HG03108 (cell line): ENCODE results near the gene GSTA4.

Experiments
- ATAC-seq: cut with Tn5 transposase; IDR thresholded peaks from one replicate; pipeline ENCODE4 v1.9.1; 2021; ENCODE audit warnings: moderate library complexity; ENCODE audit not compliant: unreplicated experiment

GSTA4 gene, protein sequence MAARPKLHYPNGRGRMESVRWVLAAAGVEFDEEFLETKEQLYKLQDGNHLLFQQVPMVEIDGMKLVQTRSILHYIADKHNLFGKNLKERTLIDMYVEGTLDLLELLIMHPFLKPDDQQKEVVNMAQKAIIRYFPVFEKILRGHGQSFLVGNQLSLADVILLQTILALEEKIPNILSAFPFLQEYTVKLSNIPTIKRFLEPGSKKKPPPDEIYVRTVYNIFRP

GRCh38 chr6:52995089-52995912, at the start of gene GSTA4:
Gene GSTA4, minus strand, starts transcription at chr6:52995284. Its CDS starts 1,041 bp downstream, at chr6:52994243.
- peak; percentile 99 for ATAC-seq

DNA sequence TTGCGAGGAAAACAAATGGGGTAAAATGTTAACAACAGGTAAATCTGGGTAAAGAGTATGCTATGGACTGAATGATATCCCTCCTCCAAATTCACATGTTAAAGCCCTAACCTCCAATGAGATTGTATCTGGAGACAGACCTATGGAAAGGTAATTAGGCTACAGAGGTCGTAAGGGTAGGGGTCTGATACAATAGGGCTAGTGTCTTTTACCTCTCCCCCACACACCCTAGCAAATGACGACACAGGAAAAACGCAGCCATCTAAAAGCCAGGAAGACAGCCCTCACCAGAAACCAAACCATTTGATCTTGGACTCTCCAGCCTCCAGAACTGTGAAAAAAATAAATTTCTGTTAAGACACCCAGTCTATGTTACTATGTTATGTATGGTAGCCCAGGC, 49.5 kb upstream of the GSTA4 start:
- no peak for ATAC-seq

DNA sequence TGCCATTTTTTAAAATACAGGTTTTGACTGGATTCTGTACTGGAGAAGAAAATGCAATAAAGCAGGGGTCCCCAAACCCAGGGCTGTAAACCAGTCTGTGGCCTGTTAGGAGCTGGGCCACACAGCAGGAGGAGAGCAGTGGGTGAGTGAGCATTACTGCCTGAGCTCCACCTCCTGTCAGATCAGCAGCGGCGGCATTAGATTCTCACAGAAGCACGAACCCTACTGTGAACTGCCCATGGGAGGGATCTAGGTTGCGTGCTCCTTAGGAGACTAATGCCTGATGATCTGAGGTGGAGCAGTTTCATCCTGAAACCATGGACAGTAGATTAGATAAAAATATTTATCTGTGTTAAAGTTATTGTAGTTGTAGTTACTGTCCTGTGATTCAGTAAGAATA, 49.0 kb upstream of the GSTA4 start:
- no peak for ATAC-seq

GRCh38 chr6:53043581-53043980, 48.5 kb upstream of the GSTA4 start:
- no peak for ATAC-seq

- ATAC-seq, result no peak
These were observed 47.0 kb upstream of the GSTA4 start for GRCh38 chr6:53042112-53042511.

DNA sequence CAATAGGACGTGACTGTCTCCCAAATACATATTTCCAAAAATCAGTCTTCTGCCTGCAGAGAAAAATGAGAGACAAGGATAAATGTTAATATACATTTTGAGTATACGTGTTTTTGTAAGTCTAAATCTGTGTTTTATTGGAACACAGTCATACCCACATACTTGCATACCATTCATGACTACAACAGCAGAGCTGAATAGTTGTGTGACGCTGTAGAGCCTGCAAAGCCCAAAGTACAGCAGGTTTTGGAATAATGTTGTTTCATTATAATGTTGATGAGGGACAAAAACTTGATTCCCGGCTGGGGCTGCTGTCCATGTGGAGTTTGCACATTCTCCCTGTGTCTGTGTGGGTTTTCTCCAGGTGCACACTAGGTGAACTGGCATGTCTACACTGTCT, 46.3 kb upstream of the GSTA4 start:
- no peak for ATAC-seq

DNA sequence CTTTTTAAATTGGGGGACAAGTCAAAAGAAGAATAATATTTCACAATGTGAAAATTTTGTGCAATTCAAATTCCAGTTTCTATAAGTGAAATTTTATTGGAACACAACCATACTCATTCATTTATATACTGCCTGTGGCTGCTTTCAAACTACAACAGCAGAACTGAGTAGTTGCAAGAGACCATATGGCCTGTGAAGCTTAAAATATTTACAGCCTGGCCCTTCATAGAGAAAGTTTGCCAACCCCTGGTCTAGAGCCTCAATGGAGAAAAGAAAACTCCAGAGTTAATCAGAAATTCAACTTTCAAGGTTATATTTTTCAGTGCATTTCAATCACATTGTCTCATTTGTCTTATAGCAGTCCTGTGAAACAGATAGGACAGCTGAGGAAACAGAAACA, 43.5 kb upstream of the GSTA4 start:
- no peak for ATAC-seq

GRCh38 chr6:53038141-53038540, 43.1 kb upstream of the GSTA4 start:
- no peak for ATAC-seq

DNA sequence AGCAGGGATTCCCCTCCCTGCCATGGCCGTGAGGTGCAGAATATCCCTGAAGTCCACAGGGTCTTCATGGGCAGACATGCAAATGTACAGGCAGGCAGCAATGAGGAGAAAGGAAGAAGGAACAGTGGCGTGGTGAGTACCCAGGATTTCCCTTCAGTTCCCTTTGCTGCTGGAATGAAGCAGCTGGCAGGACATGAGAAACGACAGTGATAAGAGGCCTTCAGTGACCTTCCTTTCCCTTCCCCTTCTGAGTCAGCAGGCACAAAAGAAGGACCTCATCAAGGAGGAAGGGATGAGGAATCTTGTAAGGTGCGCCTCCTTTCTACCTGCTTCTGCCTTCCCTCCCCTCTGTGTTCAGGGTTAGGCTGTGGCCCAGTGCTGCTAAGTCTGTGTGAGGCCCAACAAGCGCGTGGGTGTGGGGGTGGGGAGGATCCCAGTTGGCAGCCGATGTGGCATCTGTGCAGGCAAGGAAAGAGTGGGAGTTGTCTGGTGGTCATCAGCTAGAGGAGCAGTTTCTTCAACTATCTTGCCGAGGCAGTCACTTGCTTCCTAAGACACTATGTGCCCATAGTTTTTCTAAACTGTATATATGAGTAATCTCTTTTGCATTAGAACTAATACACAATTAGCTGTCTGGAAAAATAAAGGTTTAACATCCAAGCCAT, 40.6 kb upstream of the GSTA4 start:
- ATAC-seq, result no peak

DNA sequence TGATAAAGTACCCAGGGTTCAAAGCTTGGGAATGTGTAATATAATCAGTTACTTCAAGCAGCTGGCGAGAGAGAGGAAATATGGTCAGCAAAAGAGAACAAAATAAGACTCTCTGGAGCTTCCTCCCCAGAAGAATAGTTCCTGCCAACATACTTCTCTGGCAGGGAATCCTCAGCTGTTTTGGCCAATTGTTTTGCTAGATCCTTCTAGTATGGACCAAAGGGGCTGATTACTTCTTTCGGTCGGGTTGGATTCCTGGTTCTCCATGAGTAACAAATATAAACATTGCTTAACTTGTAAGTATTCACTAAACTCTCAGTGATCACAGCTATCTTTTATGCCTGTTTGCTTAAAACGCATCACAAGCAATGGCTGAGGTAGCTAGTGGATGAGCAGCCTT, 38.7 kb upstream of the GSTA4 start:
- ATAC-seq, result no peak

- no peak for ATAC-seq
These were observed 37.8 kb upstream of the GSTA4 start for GRCh38 chr6:53032849-53033248.

DNA sequence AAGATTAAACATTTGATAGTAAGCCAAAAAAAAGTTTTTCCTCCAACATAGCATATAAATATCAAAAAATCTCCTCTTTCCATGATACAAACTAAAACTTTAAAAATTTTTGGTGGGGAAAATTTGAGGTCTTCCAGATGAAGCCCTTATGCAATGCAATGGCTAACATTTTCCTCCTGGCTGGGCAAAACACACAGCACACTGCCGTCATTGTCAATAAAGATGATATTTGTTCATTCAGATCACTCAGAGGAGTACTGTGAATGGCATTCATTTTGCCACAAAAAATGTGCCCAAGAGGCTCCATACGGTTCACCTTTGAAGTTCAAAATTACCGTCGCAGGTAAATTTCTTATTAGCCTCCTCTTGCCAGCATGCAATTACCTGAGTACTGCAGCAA, 36.2 kb upstream of the GSTA4 start:
- no peak for ATAC-seq

- no peak for ATAC-seq
These were observed 34.7 kb upstream of the GSTA4 start for GRCh38 chr6:53029761-53030160.

DNA sequence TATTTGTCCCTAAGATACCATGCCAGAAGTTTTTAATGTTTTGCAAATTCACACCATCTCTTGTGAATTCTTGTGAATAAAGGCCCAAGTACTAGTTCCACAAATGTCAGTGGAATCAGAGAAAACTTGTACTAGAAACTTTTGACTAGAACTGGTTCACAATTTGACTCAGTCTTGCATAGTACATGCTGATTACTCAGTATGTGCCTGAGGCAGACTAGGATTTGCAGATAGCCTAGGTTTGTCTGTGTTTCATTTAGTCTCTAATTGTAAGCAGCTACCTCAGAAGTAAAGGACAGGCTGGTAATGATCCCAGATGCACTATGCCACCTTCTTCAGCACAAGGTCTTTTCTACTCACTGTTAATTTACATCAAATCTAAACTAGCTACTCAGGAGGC, 34.2 kb upstream of the GSTA4 start:
- ATAC-seq, result no peak

- ATAC-seq, result no peak
These were observed 33.4 kb upstream of the GSTA4 start for GRCh38 chr6:53028467-53028866.

DNA sequence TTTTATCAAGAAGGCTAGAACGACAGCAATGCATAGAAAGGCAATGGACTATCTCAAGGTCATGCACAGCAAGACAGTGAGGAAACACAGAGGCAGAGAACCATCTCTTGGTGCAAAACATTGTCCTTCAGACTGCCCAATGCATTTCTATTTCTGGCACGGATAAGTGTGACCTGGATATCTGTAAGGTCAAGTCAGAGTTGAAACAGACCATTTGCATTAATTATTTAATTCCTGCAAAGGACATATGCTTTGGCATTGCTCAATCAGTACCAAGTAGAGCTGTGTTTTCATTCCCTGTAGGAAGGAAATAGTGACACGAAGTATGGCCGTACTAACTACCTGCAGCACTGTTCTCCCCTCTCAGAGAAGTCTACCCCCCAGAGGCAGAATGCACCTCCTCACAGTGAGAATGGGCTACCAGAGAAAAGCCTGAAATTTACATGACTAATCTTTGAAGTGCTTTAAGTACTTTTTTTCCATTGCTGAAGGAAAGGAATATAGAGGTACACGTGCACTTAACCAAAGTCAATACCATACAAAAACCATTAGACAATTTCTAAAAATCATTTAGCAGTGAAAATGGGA, 32.1 kb upstream of the GSTA4 start:
- no peak for ATAC-seq

DNA sequence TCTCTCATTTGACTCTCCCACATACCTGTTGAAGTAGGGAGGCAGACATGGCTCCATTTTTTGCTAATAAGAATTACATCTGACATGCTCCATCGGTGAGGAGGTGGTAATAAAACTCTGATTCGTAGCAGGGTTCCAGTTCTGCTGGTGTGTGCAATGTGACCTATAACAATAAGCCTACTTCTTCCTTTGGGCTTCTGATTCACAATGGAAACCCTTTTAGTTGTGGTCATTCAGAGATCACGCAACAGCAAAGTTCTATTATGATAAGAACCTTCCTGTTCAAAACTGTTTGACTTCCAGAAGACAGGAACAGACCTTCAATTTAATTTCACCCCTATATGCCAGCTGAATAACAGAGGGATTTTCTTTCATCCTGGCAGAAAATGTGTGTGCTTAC, 31.4 kb upstream of the GSTA4 start:
- no peak for ATAC-seq

- ATAC-seq, result no peak
These were observed 28.2 kb upstream of the GSTA4 start for GRCh38 chr6:53023323-53023722.

DNA sequence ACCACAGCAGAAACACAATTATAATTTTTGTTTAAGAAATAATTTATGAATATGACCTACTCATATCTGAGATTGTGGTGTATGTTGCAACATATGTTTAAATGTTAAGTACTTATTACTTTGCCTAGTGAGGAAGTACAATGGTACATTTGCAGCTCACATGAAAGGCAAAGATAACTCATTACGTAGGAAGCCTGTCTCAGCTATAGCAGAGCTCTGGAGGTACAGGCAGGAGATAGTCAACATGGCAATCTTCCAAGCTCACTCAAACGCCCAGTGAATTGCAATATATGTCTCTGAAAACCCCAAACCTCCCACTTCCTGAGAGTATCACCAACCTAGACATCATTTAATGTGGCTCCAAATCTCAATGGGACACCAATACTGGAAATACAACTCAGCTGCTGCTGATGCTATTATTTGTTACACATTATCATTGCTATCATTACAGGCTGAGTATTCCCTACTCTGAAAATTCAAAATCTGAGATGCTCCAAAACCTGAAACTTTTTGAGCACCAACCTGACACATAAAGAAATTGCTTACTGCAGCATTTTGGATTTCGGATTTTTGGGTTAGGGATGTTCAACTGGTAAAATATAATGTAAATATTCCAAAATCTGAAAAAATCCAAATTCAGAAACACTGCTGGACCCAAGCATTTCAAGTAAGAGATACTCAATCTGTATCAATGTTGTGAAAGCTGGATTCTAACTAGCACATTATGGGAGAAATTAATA, 25.1 kb upstream of the GSTA4 start:
- ATAC-seq, result no peak

DNA sequence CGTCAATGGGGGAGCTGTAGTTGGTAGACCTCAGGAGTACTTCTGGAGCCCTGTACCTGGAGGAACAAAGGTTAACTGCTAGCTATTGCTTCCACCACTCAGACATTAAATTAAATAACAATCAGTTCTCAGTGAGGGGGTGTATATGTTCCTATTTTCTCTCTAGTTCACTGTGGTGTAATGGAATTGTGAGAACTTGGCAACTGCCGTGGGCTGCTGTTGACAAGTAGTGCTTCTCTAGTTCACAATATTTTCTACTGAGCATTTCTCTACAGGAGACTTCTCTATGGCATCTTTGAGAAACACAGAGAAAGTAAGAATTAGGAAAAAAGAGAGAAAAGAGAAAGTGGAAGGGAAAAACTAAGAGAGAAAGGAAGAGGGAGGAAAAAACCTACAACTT, 23.4 kb upstream of the GSTA4 start:
- ATAC-seq, result no peak

DNA sequence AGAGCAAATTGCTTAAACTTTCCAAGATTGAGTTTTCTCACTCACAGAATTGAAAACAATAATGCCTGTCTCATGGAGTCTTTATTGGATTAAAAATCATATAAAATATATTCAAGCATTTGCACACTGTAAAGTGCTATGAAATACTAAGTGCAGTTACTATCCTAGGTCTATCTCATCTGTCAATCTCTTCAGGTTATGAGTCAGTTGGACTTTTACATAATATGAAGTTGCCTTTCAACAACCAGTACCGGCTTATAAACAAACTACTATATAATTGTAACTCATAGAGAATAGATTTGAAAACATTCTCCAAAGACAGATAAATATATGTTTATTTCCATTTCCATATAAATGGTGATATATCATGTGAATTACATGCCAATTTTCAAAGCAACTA, 20.4 kb upstream of the GSTA4 start:
- ATAC-seq, result no peak
